ENCODE data around the gene MPV17L2.

- TF ChIP-seq, protein P1, sequence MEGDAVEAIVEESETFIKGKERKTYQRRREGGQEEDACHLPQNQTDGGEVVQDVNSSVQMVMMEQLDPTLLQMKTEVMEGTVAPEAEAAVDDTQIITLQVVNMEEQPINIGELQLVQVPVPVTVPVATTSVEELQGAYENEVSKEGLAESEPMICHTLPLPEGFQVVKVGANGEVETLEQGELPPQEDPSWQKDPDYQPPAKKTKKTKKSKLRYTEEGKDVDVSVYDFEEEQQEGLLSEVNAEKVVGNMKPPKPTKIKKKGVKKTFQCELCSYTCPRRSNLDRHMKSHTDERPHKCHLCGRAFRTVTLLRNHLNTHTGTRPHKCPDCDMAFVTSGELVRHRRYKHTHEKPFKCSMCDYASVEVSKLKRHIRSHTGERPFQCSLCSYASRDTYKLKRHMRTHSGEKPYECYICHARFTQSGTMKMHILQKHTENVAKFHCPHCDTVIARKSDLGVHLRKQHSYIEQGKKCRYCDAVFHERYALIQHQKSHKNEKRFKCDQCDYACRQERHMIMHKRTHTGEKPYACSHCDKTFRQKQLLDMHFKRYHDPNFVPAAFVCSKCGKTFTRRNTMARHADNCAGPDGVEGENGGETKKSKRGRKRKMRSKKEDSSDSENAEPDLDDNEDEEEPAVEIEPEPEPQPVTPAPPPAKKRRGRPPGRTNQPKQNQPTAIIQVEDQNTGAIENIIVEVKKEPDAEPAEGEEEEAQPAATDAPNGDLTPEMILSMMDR (conservative IDR thresholded peaks at IDR 0.05; ENCODE audit: low read length): no peak
- TF ChIP-seq EZH2phosphoT487 (IDR thresholded peaks at IDR 0.05; ENCODE audit: borderline replicate concordance): no peak
Measured at GRCh38 chr19:18156841-18157464, 36.1 kb upstream of the MPV17L2 start.

Data from Loucy (cell line).